ENCODE data around the gene TBC1D1. TPM values are rescaled to one million over a fixed set of nuclear protein-coding genes. Genes with fewer than 3 reads are reported as not detected.

The TBC1D1 gene
- total RNA-seq, 2 donors from 2014 or later, result 23.3 to 28.7 TPM

GRCh38 chr4:37902738-37903693 lies 12.1 kb downstream of the TBC1D1 start:
- H3K27me3 ChIP-seq, result no peaks in the 10 kb centered on the region
- DNase-seq, result no peak
- H3K36me3 ChIP-seq (replicated peaks in 1 of 2; ENCODE audit: insufficient read depth in 1 of 2, low read depth in 2 of 2), result no peaks in the 10 kb centered on the region
- intact Hi-C loops (cut with DNase I), result no loop called here
- TF ChIP-seq POLR2A (IDR thresholded peaks at IDR 0.05) (no peak), CTCF (IDR thresholded peaks at IDR 0.05) (no peak)
- no peak for ATAC-seq
- H3K4me1 ChIP-seq, result peaks cover 28% of the 10 kb centered on the region
- WGBS, 2 donors, result 40 to 48% methylated on average over 9 of the region's 9 CpGs
- H3K9me3 ChIP-seq, result no peaks in the 10 kb centered on the region
- H3K4me3 ChIP-seq, result no peak overlapping the region
- H3K27ac ChIP-seq, result peak overlapping the region in 1 of 4 donors; percentile 15

GRCh38 chr4:37903901-37904300 lies 13.0 kb downstream of the TBC1D1 start:
- WGBS, 2 donors, result 49 to 59% methylated on average over 3 of the region's 3 CpGs
- Histone ChIP-seq H3K27ac (peak overlapping the region in 1 of 4 donors; percentile 4), H3K36me3 (replicated peaks in 1 of 2; ENCODE audit: insufficient read depth in 1 of 2, low read depth in 2 of 2) (no peaks in the 10 kb centered on the region), H3K4me1 (peaks cover 28% of the 10 kb centered on the region), H3K27me3 (no peaks in the 10 kb centered on the region), H3K4me3 (no peak overlapping the region), H3K9me3 (no peaks in the 10 kb centered on the region)
- ATAC-seq (no peak), DNase-seq (no peak)
- intact Hi-C loops (cut with DNase I), result no loop called here
- TF ChIP-seq POLR2A (IDR thresholded peaks at IDR 0.05) (no peak), CTCF (IDR thresholded peaks at IDR 0.05) (no peak)

- 42 to 85% methylated on average over 3 of the region's 3 CpGs for WGBS, 2 donors
- H3K4me1 ChIP-seq, result peaks cover 31% of the 10 kb centered on the region
- DNase-seq (no peak), ATAC-seq (no peak)
- H3K27ac ChIP-seq, result no peak overlapping the region
- TF ChIP-seq CTCF (IDR thresholded peaks at IDR 0.05) (no peak), POLR2A (IDR thresholded peaks at IDR 0.05) (no peak)
- no peaks in the 10 kb centered on the region for H3K9me3 ChIP-seq
- intact Hi-C loops (cut with DNase I), result no loop called here
- H3K27me3 ChIP-seq, result no peaks in the 10 kb centered on the region
- no peak overlapping the region for H3K4me3 ChIP-seq
- no peaks in the 10 kb centered on the region for H3K36me3 ChIP-seq (replicated peaks in 1 of 2; ENCODE audit: insufficient read depth in 1 of 2, low read depth in 2 of 2)
Observed at GRCh38 chr4:37904824-37905223, 13.9 kb downstream of the TBC1D1 start.

GRCh38 chr4:37905533-37906169 lies 14.8 kb downstream of the TBC1D1 start:
- H3K4me3 ChIP-seq, result no peak overlapping the region
- no peak for TF ChIP-seq CTCF (IDR thresholded peaks at IDR 0.05)
- no peak for TF ChIP-seq POLR2A (IDR thresholded peaks at IDR 0.05)
- H3K27ac ChIP-seq, result no peak overlapping the region
- DNase-seq (no peak), ATAC-seq (no peak)
- intact Hi-C loops (cut with DNase I), result no loop called here
- WGBS, 2 donors, result 57 to 62% methylated on average over 7 of the region's 7 CpGs
- H3K4me1 ChIP-seq, result peaks cover 31% of the 10 kb centered on the region
- H3K36me3 ChIP-seq (replicated peaks in 1 of 2; ENCODE audit: insufficient read depth in 1 of 2, low read depth in 2 of 2), result no peaks in the 10 kb centered on the region
- no peaks in the 10 kb centered on the region for H3K9me3 ChIP-seq
- no peaks in the 10 kb centered on the region for H3K27me3 ChIP-seq

All from body of pancreas (tissue), 4 donors.